Hepatocyte (in vitro differentiated cells): ENCODE measurements around the gene PDZD7. TPM values are rescaled to one million over a fixed set of nuclear protein-coding genes. Genes with fewer than 3 reads are reported as not detected.

ENCODE experiments used
- DNase-seq: peaks from one replicate; pipeline ENCODE4 v3.0.0-alpha.2; 2016; ENCODE audit warnings: low spot score
- H2AFZ ChIP-seq: fragments of 200-600 bp; sonication (generic); 2 replicates; pipeline ENCODE4 v1.6.0; 2016; ENCODE audit warnings: antibody characterized with exemption, mild to moderate bottlenecking
- H3K27ac ChIP-seq: fragments of 200-600 bp; sonication (generic); 2 replicates; pipeline ENCODE4 v1.5.1; 2016; ENCODE audit warnings: mild to moderate bottlenecking
- H3K27me3 ChIP-seq: fragments of 200-600 bp; sonication (generic); 2 replicates; pipeline ENCODE4 v1.6.1; 2016
- H3K36me3 ChIP-seq: fragments of 200-600 bp; sonication (generic); replicated peaks from 2 replicates; pipeline ENCODE4 v1.5.1; 2016; ENCODE audit warnings: low read depth; ENCODE audit not compliant: insufficient read depth
- H3K4me1 ChIP-seq: fragments of 200-600 bp; sonication (generic); 2 replicates; pipeline ENCODE4 v1.5.1; 2016; ENCODE audit warnings: mild to moderate bottlenecking, moderate library complexity; ENCODE audit not compliant: insufficient read depth
- H3K4me2 ChIP-seq: fragments of 200-600 bp; sonication (generic); 2 replicates; pipeline ENCODE4 v1.6.0; 2016
- H3K4me3 ChIP-seq: fragments of 200-600 bp; sonication (generic); 2 replicates; pipeline ENCODE4 v1.5.1; 2016; ENCODE audit warnings: mild to moderate bottlenecking
- H3K79me2 ChIP-seq: fragments of 200-600 bp; sonication (generic); 2 replicates; pipeline ENCODE4 v1.6.0; 2017; ENCODE audit warnings: mild to moderate bottlenecking
- H3K9me2 ChIP-seq: fragments of 200-600 bp; sonication (generic); replicated peaks from 2 replicates; pipeline ENCODE4 v1.6.0; 2017; ENCODE audit warnings: mild to moderate bottlenecking; ENCODE audit not compliant: insufficient read depth
- H3K9me3 ChIP-seq: fragments of 200-600 bp; sonication (generic); 2 replicates; pipeline ENCODE4 v1.5.1; 2016; ENCODE audit warnings: low read depth, mild to moderate bottlenecking
- H4K20me1 ChIP-seq: fragments of 200-600 bp; sonication (generic); 2 replicates; pipeline ENCODE4 v1.6.0; 2016; ENCODE audit warnings: mild to moderate bottlenecking; ENCODE audit not compliant: insufficient read depth, poor library complexity, severe bottlenecking
- EZH2 ChIP-seq: fragments of 200-600 bp; sonication (generic); IDR thresholded peaks from 2 replicates; pipeline ENCODE4 v1.6.1; 2016; ENCODE audit warnings: antibody characterized with exemption, mild to moderate bottlenecking, borderline replicate concordance
- EZH2phosphoT487 ChIP-seq: fragments of 200-600 bp; sonication (generic); IDR thresholded peaks from one replicate; pipeline ENCODE4 v1.6.1; 2018; ENCODE audit warnings: antibody characterized with exemption, mild to moderate bottlenecking, low read depth, moderate library complexity; ENCODE audit not compliant: unreplicated experiment, severe bottlenecking
- WGBS: methylation state at CpG from one replicate; pipeline ENCODE4 v1.1.6; 2016; ENCODE audit warnings: low lambda C conversion rate; ENCODE audit errors: missing lambda C conversion rate; 5-methylcytosine and 5-hydroxymethylcytosine counted together
- polyA plus RNA-seq: library from polyadenylated mRNA; unstranded; fragments of >200 nt; fragmentation: Nextera tagmentation; extraction: Ambion mirVana; gene quantifications from 2 replicates; pipeline ENCODE4 v1.2.1, GENCODE V29; 2016
- total RNA-seq: library from RNA; depleted of rRNA; stranded (reverse); fragments of >200 nt; gene quantifications from 2 replicates; pipeline ENCODE4 v1.2.3, GENCODE V29; 2014
- TF ChIP-seq, protein P1 (sequence below): fragments of 200-600 bp; sonication (generic); IDR thresholded peaks from 2 replicates; pipeline ENCODE4 v1.5.1; 2016; ENCODE audit warnings: antibody characterized with exemption, mild to moderate bottlenecking; ENCODE audit not compliant: poor library complexity

Gene PDZD7
- total and polyA plus RNA-seq, 2 experiments from 2014 or later, result 6.0 to 8.4 TPM

DNA sequence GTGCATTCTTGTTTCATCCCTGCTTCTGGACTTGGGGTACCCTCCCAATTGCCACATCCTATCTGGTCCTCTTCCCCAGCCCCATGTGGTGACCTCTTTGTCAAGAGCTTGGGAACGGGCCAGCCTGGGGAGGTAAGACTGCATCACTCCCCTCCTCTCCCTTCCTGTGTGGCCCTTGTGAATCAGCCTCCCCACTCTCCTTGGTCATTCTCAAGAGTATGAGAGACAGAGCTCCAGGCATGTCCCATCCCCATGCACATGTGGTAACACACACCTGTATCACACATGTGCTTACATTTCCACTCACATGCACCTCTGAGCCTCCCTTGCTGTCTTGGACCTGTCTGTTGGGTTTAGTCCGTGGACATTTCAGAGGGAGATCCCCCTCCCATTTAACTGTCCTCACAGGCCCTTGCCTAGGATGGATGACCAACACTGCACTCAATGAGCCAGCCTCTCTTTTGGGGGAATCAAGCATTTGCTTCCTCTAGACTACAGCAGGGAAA is 46.2 kb downstream of the PDZD7 start:
- DNase-seq, result no peak
- H3K36me3 ChIP-seq, result no peaks in the 10 kb centered on the region

DNA sequence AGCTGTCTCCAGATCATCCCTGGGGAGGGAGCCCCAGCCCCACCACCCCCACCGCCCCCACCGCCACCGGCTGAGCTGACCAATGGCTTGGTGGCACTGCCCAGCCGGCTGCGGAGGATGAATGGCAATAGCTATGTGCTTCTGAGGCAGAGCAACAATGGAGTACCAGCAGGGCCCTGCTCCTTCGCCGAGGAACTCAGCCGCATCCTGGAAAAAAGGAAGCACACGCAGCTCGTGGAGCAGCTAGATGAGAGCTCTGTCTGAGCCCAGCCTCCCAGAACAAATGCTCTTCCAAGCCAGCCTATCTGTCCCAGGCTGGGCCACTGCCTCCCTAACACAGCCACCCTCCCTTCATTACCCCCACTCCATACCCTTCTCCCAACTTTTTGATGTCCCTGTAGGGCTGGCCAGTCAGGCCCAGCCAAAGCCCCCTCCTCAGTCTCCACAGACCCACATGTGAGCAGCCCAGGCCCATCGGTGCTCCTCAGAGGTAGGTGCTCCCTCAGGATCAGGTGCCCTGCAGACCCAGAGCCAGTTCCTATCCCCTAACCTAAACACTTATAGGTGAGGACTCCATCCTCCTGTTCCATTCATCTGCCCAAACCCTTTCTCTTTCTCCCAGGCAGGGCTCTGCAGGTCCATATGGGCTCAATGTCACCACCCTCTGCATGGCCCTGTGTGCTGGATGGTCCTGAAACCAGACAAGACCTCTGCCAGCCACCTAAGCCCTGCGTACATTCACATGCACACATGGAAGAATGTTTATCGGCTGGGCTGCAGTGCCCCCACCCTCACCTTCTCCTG is 46.9 kb downstream of the PDZD7 start:
- WGBS, result 95% methylated on average over 8 of the region's 13 CpGs
- Histone ChIP-seq H3K4me2 (no peak overlapping the region), H3K4me1 (peaks cover 14% of the 10 kb centered on the region), H3K27me3 (no peaks in the 10 kb centered on the region), H3K4me3 (no peak overlapping the region), H2AFZ (no peak overlapping the region), H3K9me2 (no peaks in the 10 kb centered on the region), H3K9me3 (no peaks in the 10 kb centered on the region), H4K20me1 (no peaks in the 10 kb centered on the region), H3K79me2 (peaks cover 29% of the 10 kb centered on the region), H3K27ac (no peak overlapping the region), H3K36me3 (no peaks in the 10 kb centered on the region)
- TF ChIP-seq, protein P1, sequence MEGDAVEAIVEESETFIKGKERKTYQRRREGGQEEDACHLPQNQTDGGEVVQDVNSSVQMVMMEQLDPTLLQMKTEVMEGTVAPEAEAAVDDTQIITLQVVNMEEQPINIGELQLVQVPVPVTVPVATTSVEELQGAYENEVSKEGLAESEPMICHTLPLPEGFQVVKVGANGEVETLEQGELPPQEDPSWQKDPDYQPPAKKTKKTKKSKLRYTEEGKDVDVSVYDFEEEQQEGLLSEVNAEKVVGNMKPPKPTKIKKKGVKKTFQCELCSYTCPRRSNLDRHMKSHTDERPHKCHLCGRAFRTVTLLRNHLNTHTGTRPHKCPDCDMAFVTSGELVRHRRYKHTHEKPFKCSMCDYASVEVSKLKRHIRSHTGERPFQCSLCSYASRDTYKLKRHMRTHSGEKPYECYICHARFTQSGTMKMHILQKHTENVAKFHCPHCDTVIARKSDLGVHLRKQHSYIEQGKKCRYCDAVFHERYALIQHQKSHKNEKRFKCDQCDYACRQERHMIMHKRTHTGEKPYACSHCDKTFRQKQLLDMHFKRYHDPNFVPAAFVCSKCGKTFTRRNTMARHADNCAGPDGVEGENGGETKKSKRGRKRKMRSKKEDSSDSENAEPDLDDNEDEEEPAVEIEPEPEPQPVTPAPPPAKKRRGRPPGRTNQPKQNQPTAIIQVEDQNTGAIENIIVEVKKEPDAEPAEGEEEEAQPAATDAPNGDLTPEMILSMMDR, result no peak
- no peak for TF ChIP-seq EZH2phosphoT487
- TF ChIP-seq EZH2, result no peak
- no peak for DNase-seq

More for the DNA sequence above, 46.2 kb downstream of the PDZD7 start:
- peaks cover 34% of the 10 kb centered on the region for H3K79me2 ChIP-seq
- no peak overlapping the region for H2AFZ ChIP-seq
- no peaks in the 10 kb centered on the region for H3K27me3 ChIP-seq
- TF ChIP-seq EZH2 (no peak), EZH2phosphoT487 (no peak)
- TF ChIP-seq, protein P1, result no peak
- H3K4me2 ChIP-seq, result no peak overlapping the region
- H4K20me1 ChIP-seq, result no peaks in the 10 kb centered on the region
- H3K4me3 ChIP-seq, result no peak overlapping the region
- H3K4me1 ChIP-seq, result peaks cover 14% of the 10 kb centered on the region
- peak overlapping the region; percentile 27 for H3K27ac ChIP-seq
- H3K9me3 ChIP-seq, result no peaks in the 10 kb centered on the region
- H3K9me2 ChIP-seq, result no peaks in the 10 kb centered on the region
- 94% methylated on average over 2 of the region's 2 CpGs for WGBS

GRCh38 chr10:100982916-100983830 is 47.8 kb downstream of the PDZD7 start:
- H4K20me1 ChIP-seq, result no peaks in the 10 kb centered on the region
- peaks cover 14% of the 10 kb centered on the region for H3K4me1 ChIP-seq
- no peak overlapping the region for H3K27ac ChIP-seq
- no peak overlapping the region for H2AFZ ChIP-seq
- H3K79me2 ChIP-seq, result peaks cover 20% of the 10 kb centered on the region
- no peaks in the 10 kb centered on the region for H3K36me3 ChIP-seq
- no peaks in the 10 kb centered on the region for H3K9me2 ChIP-seq
- no peaks in the 10 kb centered on the region for H3K9me3 ChIP-seq
- no peak for DNase-seq
- no peak overlapping the region for H3K4me3 ChIP-seq
- H3K27me3 ChIP-seq, result no peaks in the 10 kb centered on the region
- no peak overlapping the region for H3K4me2 ChIP-seq
- TF ChIP-seq EZH2 (no peak), EZH2phosphoT487 (no peak)
- TF ChIP-seq, protein P1, result no peak
- 94% methylated on average over 24 of the region's 24 CpGs for WGBS
